Panc1 (cell line): ENCODE data around the gene CCDC71. TPM values are rescaled to one million over a fixed set of nuclear protein-coding genes. Genes with fewer than 3 reads are reported as not detected.

Source experiments
- ATAC-seq: fragments of 200-7000 bp; cut with Tn5 transposase; 2 replicates; pipeline ENCODE4 v1.9.1; 2020; ENCODE audit warnings: mild to moderate bottlenecking, moderate library complexity
- BruUV-seq: library from RNA; stranded (reverse); fragments of 400-500 nt; replicated peaks from 2 replicates; lab custom pipeline; 2021; lab: Mats Ljungman, UMichigan
- CTCF ChIA-PET: fragments of 300-600 bp; sonication (Branson Sonifier 250); formaldehyde crosslinking; loops from one replicate; lab custom pipeline; 2022; ENCODE audit warnings: antibody characterized with exemption; lab: Charles Lee
- POLR2A ChIA-PET: fragments of 300-600 bp; sonication (Branson Sonifier 250); formaldehyde crosslinking; loops from one replicate; lab custom pipeline; 2022; ENCODE audit warnings: antibody characterized with exemption; lab: Charles Lee
- DNase-seq: peaks from one replicate; pipeline ENCODE4 v3.0.0-alpha.2; 2010; ENCODE audit warnings: low read depth, low spot score
- H3K27ac ChIP-seq: 2 replicates; pipeline ENCODE4 v1.5.1; 2011; ENCODE audit warnings: mild to moderate bottlenecking, low read length, inconsistent platforms
- H3K27me3 ChIP-seq: fragments of 200-500 bp; sonication (Bioruptor generic); 2 replicates; pipeline ENCODE4 v1.6.0; 2014; ENCODE audit warnings: low read length, inconsistent platforms; ENCODE audit not compliant: control insufficient read depth, insufficient read depth
- H3K36me3 ChIP-seq: fragments of 200-500 bp; sonication (Bioruptor generic); 2 replicates; pipeline ENCODE4 v1.5.1; 2014; ENCODE audit warnings: inconsistent platforms, mild to moderate bottlenecking, low read length, moderate library complexity; ENCODE audit not compliant: control insufficient read depth, insufficient read depth
- H3K4me1 ChIP-seq: 2 replicates; pipeline ENCODE4 v1.5.1; 2011; ENCODE audit warnings: inconsistent platforms, mild to moderate bottlenecking, low read length, moderate library complexity; ENCODE audit not compliant: control insufficient read depth, insufficient read depth
- H3K4me3 ChIP-seq, 2 experiments: 2 replicates each; pipeline ENCODE4 v1.5.1; 2011 to 2012; ENCODE audit warnings: low read depth in 2 of 2, low read length in 2 of 2, mild to moderate bottlenecking in 2 of 2, inconsistent platforms in 1 of 2, moderate library complexity in 1 of 2
- H3K9me3 ChIP-seq: fragments of 200-500 bp; sonication (Bioruptor generic); 2 replicates; pipeline ENCODE4 v1.5.1; 2014; ENCODE audit warnings: low read depth, mild to moderate bottlenecking, inconsistent platforms, low read length, moderate library complexity; ENCODE audit not compliant: control insufficient read depth, insufficient read depth
- POLR2AphosphoS5 ChIP-seq: IDR thresholded peaks from 2 replicates; pipeline ENCODE4 v1.6.1; 2012; ENCODE audit warnings: mild to moderate bottlenecking, low read depth, low read length, moderate library complexity
- SIN3A ChIP-seq: IDR thresholded peaks from 2 replicates; pipeline ENCODE4 v1.6.1; 2012; ENCODE audit warnings: low read depth, mild to moderate bottlenecking, low read length, moderate library complexity, borderline replicate concordance; ENCODE audit not compliant: insufficient read depth
- TCF7L2 ChIP-seq: IDR thresholded peaks from 2 replicates; pipeline ENCODE4 v1.6.1; 2011; ENCODE audit warnings: mild to moderate bottlenecking, low read depth, low read length, inconsistent platforms
- in situ Hi-C: cut with HindIII; loops from 2 replicates; pipeline ENCODE4 v1.10.0; 2016; ENCODE audit warnings: low sequenced_read_pairs, low pct_unique_long_range_greater_than_20kb
- intact Hi-C: fragments of 100-400 bp; cut with micrococcal nuclease; formaldehyde crosslinking; loops from one replicate; pipeline ENCODE4 v1.10.0; 2022; ENCODE audit not compliant: unreplicated experiment
- total RNA-seq: library from RNA; stranded (reverse); gene quantifications from one replicate; pipeline ENCODE4 v1.2.1, GENCODE V29; 2021; ENCODE audit not compliant: unreplicated experiment
- TF ChIP-seq, protein P1 (sequence below), 2 experiments: IDR thresholded peaks; 2 replicates each; pipeline ENCODE4 v1.6.1; 2011 to 2012; ENCODE audit warnings: low read depth in 2 of 2, control low read depth in 1 of 2, low read length in 1 of 2, mild to moderate bottlenecking in 1 of 2, moderate library complexity in 1 of 2; ENCODE audit not compliant: insufficient read depth in 1 of 2
- TF ChIP-seq, protein P2 (sequence below): fragments of 450-650 bp; IDR thresholded peaks from 2 replicates; pipeline ENCODE4 v1.5.1; 2017; ENCODE audit warnings: mild to moderate bottlenecking

Gene CCDC71
- total RNA-seq, 1 experiment from 2014 or later = 14.1 TPM

DNA sequence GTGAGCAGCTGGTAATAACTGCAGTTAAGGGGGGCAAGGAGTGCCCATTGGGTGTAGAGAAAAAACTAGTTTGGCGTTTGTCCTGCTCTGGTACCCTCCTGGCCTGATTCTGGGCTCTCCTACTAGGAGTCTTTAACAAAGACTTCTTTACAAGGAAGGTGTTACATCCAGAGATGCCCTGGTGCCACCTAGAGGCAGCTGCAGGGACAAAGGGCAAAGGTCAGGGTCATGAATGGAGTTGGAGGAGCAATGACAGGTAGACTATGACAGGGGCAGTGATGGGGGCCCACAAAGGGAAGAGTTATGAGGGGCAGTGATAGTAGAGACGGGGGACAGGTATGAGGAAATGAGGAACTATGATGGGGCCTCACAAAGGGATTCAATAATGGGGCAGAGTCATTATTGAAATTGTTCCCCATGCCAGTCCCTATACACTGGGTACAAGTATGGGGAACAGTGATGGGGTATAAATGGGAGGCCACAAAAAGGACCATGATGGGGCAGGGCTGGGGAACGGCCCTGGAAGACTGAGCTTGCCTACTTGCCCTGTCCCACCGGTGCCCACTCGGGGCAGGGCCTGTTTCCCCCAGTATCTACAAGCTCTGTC, 7.9 kb downstream of the CCDC71 start:
- Histone ChIP-seq H3K9me3 (no peaks in the 10 kb centered on the region), H3K36me3 (no peaks in the 10 kb centered on the region), H3K27ac (no peak overlapping the region), H3K4me1 (no peaks in the 10 kb centered on the region), H3K27me3 (no peaks in the 10 kb centered on the region), H3K4me3 (no peak overlapping the region)
- ATAC-seq (peak; percentile 79), DNase-seq (no peak)
- ChIA-PET CTCF (interaction anchor here (1.0 kb wide), 1 partner anchor 64 kb away, joined by 5 read pairs; the partner anchor contains the start of gene QRICH1), POLR2A (no interaction called here)
- TF ChIP-seq POLR2AphosphoS5 = no peak
- TF ChIP-seq, protein P1, sequence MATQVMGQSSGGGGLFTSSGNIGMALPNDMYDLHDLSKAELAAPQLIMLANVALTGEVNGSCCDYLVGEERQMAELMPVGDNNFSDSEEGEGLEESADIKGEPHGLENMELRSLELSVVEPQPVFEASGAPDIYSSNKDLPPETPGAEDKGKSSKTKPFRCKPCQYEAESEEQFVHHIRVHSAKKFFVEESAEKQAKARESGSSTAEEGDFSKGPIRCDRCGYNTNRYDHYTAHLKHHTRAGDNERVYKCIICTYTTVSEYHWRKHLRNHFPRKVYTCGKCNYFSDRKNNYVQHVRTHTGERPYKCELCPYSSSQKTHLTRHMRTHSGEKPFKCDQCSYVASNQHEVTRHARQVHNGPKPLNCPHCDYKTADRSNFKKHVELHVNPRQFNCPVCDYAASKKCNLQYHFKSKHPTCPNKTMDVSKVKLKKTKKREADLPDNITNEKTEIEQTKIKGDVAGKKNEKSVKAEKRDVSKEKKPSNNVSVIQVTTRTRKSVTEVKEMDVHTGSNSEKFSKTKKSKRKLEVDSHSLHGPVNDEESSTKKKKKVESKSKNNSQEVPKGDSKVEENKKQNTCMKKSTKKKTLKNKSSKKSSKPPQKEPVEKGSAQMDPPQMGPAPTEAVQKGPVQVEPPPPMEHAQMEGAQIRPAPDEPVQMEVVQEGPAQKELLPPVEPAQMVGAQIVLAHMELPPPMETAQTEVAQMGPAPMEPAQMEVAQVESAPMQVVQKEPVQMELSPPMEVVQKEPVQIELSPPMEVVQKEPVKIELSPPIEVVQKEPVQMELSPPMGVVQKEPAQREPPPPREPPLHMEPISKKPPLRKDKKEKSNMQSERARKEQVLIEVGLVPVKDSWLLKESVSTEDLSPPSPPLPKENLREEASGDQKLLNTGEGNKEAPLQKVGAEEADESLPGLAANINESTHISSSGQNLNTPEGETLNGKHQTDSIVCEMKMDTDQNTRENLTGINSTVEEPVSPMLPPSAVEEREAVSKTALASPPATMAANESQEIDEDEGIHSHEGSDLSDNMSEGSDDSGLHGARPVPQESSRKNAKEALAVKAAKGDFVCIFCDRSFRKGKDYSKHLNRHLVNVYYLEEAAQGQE (IDR thresholded peaks at IDR 0.05; ENCODE audit: insufficient read depth in 1 of 2, low read depth in 2 of 2, low read length in 1 of 2) = no peak
- TF ChIP-seq SIN3A = no peak
- TF ChIP-seq, protein P2, sequence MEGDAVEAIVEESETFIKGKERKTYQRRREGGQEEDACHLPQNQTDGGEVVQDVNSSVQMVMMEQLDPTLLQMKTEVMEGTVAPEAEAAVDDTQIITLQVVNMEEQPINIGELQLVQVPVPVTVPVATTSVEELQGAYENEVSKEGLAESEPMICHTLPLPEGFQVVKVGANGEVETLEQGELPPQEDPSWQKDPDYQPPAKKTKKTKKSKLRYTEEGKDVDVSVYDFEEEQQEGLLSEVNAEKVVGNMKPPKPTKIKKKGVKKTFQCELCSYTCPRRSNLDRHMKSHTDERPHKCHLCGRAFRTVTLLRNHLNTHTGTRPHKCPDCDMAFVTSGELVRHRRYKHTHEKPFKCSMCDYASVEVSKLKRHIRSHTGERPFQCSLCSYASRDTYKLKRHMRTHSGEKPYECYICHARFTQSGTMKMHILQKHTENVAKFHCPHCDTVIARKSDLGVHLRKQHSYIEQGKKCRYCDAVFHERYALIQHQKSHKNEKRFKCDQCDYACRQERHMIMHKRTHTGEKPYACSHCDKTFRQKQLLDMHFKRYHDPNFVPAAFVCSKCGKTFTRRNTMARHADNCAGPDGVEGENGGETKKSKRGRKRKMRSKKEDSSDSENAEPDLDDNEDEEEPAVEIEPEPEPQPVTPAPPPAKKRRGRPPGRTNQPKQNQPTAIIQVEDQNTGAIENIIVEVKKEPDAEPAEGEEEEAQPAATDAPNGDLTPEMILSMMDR = peak; percentile 80
- TF ChIP-seq TCF7L2 = no peak
- in situ Hi-C loops (no loop called here), intact Hi-C loops (no loop called here)
- no TSS peak for BruUV-seq

DNA sequence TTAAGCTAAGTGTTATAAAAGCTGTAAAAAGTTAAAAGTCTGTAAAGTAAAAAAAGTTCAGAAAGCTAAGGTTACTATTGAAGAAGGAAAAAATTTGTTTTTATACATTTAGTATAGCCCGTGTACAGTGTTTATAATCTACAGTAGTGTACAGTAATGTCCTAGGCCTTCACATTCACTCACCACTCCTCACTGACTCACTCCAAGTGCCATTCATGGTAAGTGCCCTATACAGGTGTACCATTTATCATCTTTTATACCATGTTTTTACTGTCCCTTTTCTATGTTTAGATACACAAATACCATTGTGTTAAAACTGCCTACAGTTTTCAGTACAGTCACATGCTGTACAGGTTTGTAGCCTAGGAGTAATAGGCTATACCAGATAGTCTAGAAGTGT, 8.8 kb downstream of the CCDC71 start:
- H3K27ac ChIP-seq = no peak overlapping the region
- CTCF ChIA-PET = no interaction called here
- H3K27me3 ChIP-seq = no peaks in the 10 kb centered on the region
- H3K4me3 ChIP-seq = no peak overlapping the region
- no TSS peak for BruUV-seq
- DNase-seq (no peak), ATAC-seq (no peak)
- H3K36me3 ChIP-seq = no peaks in the 10 kb centered on the region
- no peaks in the 10 kb centered on the region for H3K4me1 ChIP-seq
- POLR2A ChIA-PET = interaction anchor here (0.5 to 0.6 kb wide), 3 partner anchors 24 to 71 kb away, joined by 3 to 6 read pairs (median 3); no protein-coding TSS in a partner anchor
- intact Hi-C loops = no loop called here
- H3K9me3 ChIP-seq = no peaks in the 10 kb centered on the region
- in situ Hi-C loops = no loop called here
- no peak for TF ChIP-seq TCF7L2
- TF ChIP-seq POLR2AphosphoS5 = no peak
- TF ChIP-seq SIN3A = no peak
- TF ChIP-seq, protein P1 (IDR thresholded peaks at IDR 0.05; ENCODE audit: insufficient read depth in 1 of 2, low read depth in 2 of 2, low read length in 1 of 2) = no peak
- TF ChIP-seq, protein P2 = no peak
